ENCODE results near the gene TGFB3. TPM values are rescaled to one million over a fixed set of nuclear protein-coding genes. Genes with fewer than 3 reads are reported as not detected.

Gene TGFB3
- total and polyA plus RNA-seq, 9 donors, result 5.7 to 23.7 (median 16.4) TPM

GRCh38 chr14:75917946-75918335 is 63.9 kb downstream of the TGFB3 start:
- no peaks in the 10 kb centered on the region for H3K9me3 ChIP-seq
- no peak overlapping the region for H3K27ac ChIP-seq
- no peak overlapping the region for H3K4me3 ChIP-seq
- no peaks in the 10 kb centered on the region for H3K4me1 ChIP-seq (ENCODE audit: insufficient read depth)
- TF ChIP-seq POLR2A (IDR thresholded peaks at IDR 0.05) (no peak), CTCF (IDR thresholded peaks at IDR 0.05) (no peak), EP300 (IDR thresholded peaks at IDR 0.05) (no peak)
- DNase-seq, result no peak
- H3K36me3 ChIP-seq, result no peaks in the 10 kb centered on the region
- no peaks in the 10 kb centered on the region for H3K27me3 ChIP-seq
- intact Hi-C loops (cut with DNase I), result no loop called here
- WGBS, 3 donors, result 40 to 77% (median 60%) methylated on average over 1 of the region's 1 CpG

GRCh38 chr14:75917322-75917945 is 64.4 kb downstream of the TGFB3 start:
- DNase-seq, result no peak
- Histone ChIP-seq H3K27ac (no peak overlapping the region), H3K9me3 (no peaks in the 10 kb centered on the region), H3K4me1 (ENCODE audit: insufficient read depth) (no peaks in the 10 kb centered on the region), H3K4me3 (no peak overlapping the region), H3K27me3 (no peaks in the 10 kb centered on the region), H3K36me3 (no peaks in the 10 kb centered on the region)
- intact Hi-C loops (cut with DNase I), result no loop called here
- WGBS, 3 donors, result 81 to 85% (median 82%) methylated on average over 10 of the region's 10 CpGs
- TF ChIP-seq EP300 (IDR thresholded peaks at IDR 0.05), result no peak
- no peak for TF ChIP-seq POLR2A (IDR thresholded peaks at IDR 0.05)
- TF ChIP-seq CTCF (IDR thresholded peaks at IDR 0.05), result no peak

GRCh38 chr14:75915045-75915444 is 66.8 kb downstream of the TGFB3 start:
- intact Hi-C loops (cut with DNase I), result no loop called here
- Histone ChIP-seq H3K36me3 (no peaks in the 10 kb centered on the region), H3K4me3 (no peak overlapping the region), H3K27me3 (no peaks in the 10 kb centered on the region), H3K27ac (no peak overlapping the region), H3K9me3 (no peaks in the 10 kb centered on the region), H3K4me1 (ENCODE audit: insufficient read depth) (no peaks in the 10 kb centered on the region)
- no peak for DNase-seq
- TF ChIP-seq POLR2A (IDR thresholded peaks at IDR 0.05), result no peak
- no peak for TF ChIP-seq CTCF (IDR thresholded peaks at IDR 0.05)
- no peak for TF ChIP-seq EP300 (IDR thresholded peaks at IDR 0.05)
- 94 to 99% (median 98%) methylated on average over 2 of the region's 2 CpGs for WGBS, 3 donors

- no peak overlapping the region for H3K27ac ChIP-seq
- intact Hi-C loops (cut with DNase I), result no loop called here
- no peak overlapping the region for H3K4me3 ChIP-seq
- no peak for DNase-seq
- no peaks in the 10 kb centered on the region for H3K9me3 ChIP-seq
- TF ChIP-seq EP300 (IDR thresholded peaks at IDR 0.05) (no peak), POLR2A (IDR thresholded peaks at IDR 0.05) (no peak), CTCF (IDR thresholded peaks at IDR 0.05) (no peak)
- 96 to 97% (median 96%) methylated on average over 2 of the region's 2 CpGs for WGBS, 3 donors
- H3K36me3 ChIP-seq, result no peaks in the 10 kb centered on the region
- H3K4me1 ChIP-seq (ENCODE audit: insufficient read depth), result no peaks in the 10 kb centered on the region
- no peaks in the 10 kb centered on the region for H3K27me3 ChIP-seq
Measured at GRCh38 chr14:75913183-75913582, 68.6 kb downstream of the TGFB3 start.
